ENCODE results near the gene TINAG. TPM values are rescaled to one million over a fixed set of nuclear protein-coding genes. Genes with fewer than 3 reads are reported as not detected.

The TINAG gene
- total RNA-seq, 1 donor from 2014 or later: not detected

DNA sequence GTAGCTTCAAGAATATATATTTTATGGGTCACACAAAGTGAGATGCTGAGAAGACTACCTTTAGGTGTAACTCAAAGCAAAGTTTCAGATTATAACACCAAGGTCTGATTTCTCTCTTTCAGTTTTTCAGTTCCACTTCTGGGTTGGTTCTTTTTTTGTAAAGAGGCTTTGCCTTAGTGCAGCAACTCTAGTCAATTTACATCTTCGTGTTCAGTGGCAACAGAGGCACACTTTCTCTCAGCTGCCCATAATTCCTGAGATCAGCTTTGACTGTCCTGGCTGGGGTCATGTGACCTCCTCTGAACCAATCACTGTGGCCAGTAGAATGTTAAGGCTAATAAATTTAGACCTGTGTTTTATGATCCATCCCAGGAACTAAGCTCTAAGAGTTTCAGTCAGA, 120.2 kb downstream of the TINAG start:
- no peaks in the 10 kb centered on the region for H3K27me3 ChIP-seq (ENCODE audit: control insufficient read depth, insufficient read depth, low read length)
- peak; percentile 79 for FAIRE-seq

GRCh38 chr6:54431466-54431865, 123.2 kb downstream of the TINAG start:
- Histone ChIP-seq H3K36me3 (ENCODE audit: control insufficient read depth, insufficient read depth, low read length) (no peaks in the 10 kb centered on the region), H3K27me3 (ENCODE audit: control insufficient read depth, insufficient read depth, low read length) (no peaks in the 10 kb centered on the region), H3K4me3 (ENCODE audit: low read depth, low read length) (no peak overlapping the region)
- FAIRE-seq (no peak), DNase-seq (ENCODE audit: low read depth) (no peak)
- no peak for TF ChIP-seq CTCF (IDR thresholded peaks at IDR 0.05; ENCODE audit: insufficient read depth, low read length, severe bottlenecking)

More for the DNA sequence above, 120.2 kb downstream of the TINAG start:
- no peak for DNase-seq (ENCODE audit: low read depth)
- Histone ChIP-seq H3K36me3 (ENCODE audit: control insufficient read depth, insufficient read depth, low read length) (no peaks in the 10 kb centered on the region), H3K4me3 (ENCODE audit: low read depth, low read length) (no peak overlapping the region)
- TF ChIP-seq CTCF (IDR thresholded peaks at IDR 0.05; ENCODE audit: insufficient read depth, low read length, severe bottlenecking): no peak

Other genes with a start within 250 kb of the TINAG start
- 0.53 and 9.3 TPM in 2 replicates for gene MLIP, start 197.0 kb upstream of the TINAG start, total RNA-seq